Activated CD4-positive, alpha-beta T cell treated with anti-CD3 and anti-CD28 coated beads for 36 hours (primary cell): ENCODE data around the gene SERINC4. TPM values are rescaled to one million over a fixed set of nuclear protein-coding genes. Genes with fewer than 3 reads are reported as not detected.
A peak's percentile ranks its signal among the peaks of the same experiment; 100 is the strongest.
"Not testable (repeated sequence)": the region's sequence is repeated elsewhere in the genome, so short reads cannot be mapped to it uniquely, and the experiment has no call there.

Experiments used
- ATAC-seq: fragments of 200-7000 bp; cut with Tn5 transposase; one replicate; pipeline ENCODE4 v1.10.0; 2021; ENCODE audit warnings: mild to moderate bottlenecking, moderate library complexity
- CTCF ChIA-PET: fragments of 350-600 bp; sonication (Branson Sonifier 250); formaldehyde crosslinking; loops from one replicate; lab custom pipeline; 2021; ENCODE audit warnings: antibody characterized with exemption; lab: Charles Lee
- POLR2A ChIA-PET: fragments of 350-600 bp; sonication (Branson Sonifier 250); formaldehyde crosslinking; loops from one replicate; lab custom pipeline; 2021; ENCODE audit warnings: antibody characterized with exemption, inconsistent platforms; lab: Charles Lee
- DNase-seq: peaks from one replicate; pipeline ENCODE4 v3.0.0-alpha.2; 2020
- H3K27ac Mint-ChIP-seq: one replicate; pipeline ENCODE4 v1.8.0; 2021; ENCODE audit warnings: mixed read lengths
- H3K27me3 Mint-ChIP-seq: one replicate; pipeline ENCODE4 v1.8.0; 2021; ENCODE audit warnings: mixed read lengths
- H3K36me3 Mint-ChIP-seq: one replicate; pipeline ENCODE4 v1.8.0; 2021; ENCODE audit warnings: low read depth, mixed read lengths
- H3K4me1 Mint-ChIP-seq: one replicate; pipeline ENCODE4 v1.8.0; 2021; ENCODE audit warnings: mixed read lengths
- H3K4me3 Mint-ChIP-seq: one replicate; pipeline ENCODE4 v1.8.0; 2021; ENCODE audit warnings: mild to moderate bottlenecking, moderate library complexity, mixed read lengths
- H3K9me3 Mint-ChIP-seq: one replicate; pipeline ENCODE4 v1.8.0; 2021; ENCODE audit warnings: low read depth, mixed read lengths
- intact Hi-C, 2 experiments: fragments of 100-400 bp; cut with DNase I in 1 of 2; cut with micrococcal nuclease in 1 of 2; formaldehyde crosslinking; loops; one replicate each; pipeline versions ENCODE4 v1.14.2 to v1.15.1; 2022 to 2024; cut with DNase I, micrococcal nuclease
- total RNA-seq, 2 experiments: library from RNA; stranded (reverse); gene quantifications; one replicate each; pipeline ENCODE4 v1.2.3, GENCODE V29; 2021

The SERINC4 gene
- total RNA-seq, 2 experiments from 2014 or later, result 0.42 to 0.46 TPM

DNA sequence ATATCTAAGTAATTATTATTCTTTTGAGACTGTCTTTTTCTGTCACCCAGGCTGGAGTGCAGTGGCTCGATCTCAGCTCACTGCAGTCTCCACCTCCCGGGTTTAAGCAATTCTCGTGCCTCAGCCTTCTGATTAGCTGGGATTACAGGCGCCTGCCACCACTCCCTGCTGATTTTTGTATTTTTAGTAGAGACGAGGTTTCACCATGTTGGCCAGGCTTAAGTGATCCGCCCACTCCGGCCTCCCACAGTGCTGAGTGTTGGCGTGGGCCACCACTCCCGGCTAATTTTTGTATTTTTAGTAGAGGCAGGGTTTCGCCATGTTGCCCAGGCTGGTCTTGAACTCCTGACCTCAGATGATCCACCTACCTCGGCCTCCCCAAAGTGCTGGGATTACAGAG, 25.3 kb upstream of the SERINC4 start:
- H3K4me3 Mint-ChIP-seq, H3K27me3 Mint-ChIP-seq, H3K9me3 Mint-ChIP-seq, ATAC-seq: not testable (repeated sequence)
- Mint-ChIP-seq H3K36me3 (peaks cover 50% of the 10 kb centered on the region), H3K27ac (peak overlapping the region; percentile 99), H3K4me1 (peaks cover 57% of the 10 kb centered on the region)
- DNase-seq, result peak; percentile 16
- intact Hi-C loops, result loop anchor here (2.0 to 10.0 kb wide), 5 partner anchors 369 to 709 kb away; partner anchors contain the start of genes FRMD5 (in 2 of the 2), EIF3J (in 1 of the 2) and GOLM2 (in 1 of the 2)
- ChIA-PET POLR2A (interaction anchor here (0.7 to 1.6 kb wide), 6 partner anchors 12 to 463 kb away, joined by 4 to 18 read pairs (median 8); partner anchors contain the start of genes ELL3, GOLM2, HYPK and SERINC4), CTCF (interaction anchor here (0.9 to 1.3 kb wide), 3 partner anchors 32 to 55 kb away, joined by 4 to 6 read pairs (median 5); partner anchors contain the start of gene ELL3)

DNA sequence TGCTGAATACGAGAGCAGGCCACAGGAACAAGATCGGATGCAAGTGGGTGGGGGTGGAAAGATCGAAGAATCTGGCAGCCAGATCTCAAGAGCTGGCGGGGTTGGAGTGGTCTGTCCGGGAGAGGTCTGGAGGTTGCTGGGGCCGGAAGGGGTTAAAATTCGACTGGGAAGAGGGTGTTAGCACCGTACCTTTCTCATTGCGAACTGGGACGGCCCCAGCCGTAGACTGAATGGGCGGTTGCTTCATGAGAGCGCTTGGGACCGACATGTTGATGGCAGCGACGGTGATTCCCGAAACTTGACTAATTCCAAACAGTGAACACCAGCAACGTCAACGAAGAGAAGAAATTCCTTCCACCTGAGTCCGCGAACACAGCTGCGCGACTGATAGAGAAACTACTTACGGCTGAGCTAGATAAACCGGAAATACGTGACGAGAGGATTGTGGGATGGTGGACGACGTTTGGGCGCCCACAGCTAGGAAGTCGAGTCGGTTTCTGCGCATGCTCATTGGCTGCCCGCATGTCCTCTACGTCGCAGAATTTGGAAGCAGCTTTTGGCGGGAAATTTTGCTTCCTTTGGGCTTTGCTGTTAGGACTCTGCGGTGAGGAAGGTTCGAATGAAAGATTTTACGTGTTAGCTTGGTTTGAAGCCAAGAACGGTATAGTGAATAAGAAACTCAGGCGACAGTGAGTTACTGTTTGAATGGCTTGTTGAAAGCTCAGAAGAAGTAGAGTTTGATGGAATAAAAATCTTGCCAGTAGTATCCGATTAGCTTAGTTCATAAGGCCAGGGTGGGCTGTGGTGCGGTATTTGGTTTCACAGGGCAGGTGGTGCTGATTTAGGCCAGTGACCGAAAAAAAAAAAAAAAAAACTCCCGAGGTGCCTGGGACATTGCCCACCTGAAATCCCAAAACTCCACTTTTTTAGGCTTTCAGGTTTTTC, 24.6 kb upstream of the SERINC4 start, which contains the start of gene MFAP1:
MFAP1 (minus strand) TSS at position 389 of the 945 bp plus-strand sequence; CDS start at position 268, 121 bp downstream.
- no peaks in the 10 kb centered on the region for H3K9me3 Mint-ChIP-seq
- intact Hi-C loops, result loop anchor here (1.0 to 10.0 kb wide), 11 partner anchors 24 to 710 kb away; partner anchors contain the start of genes FRMD5 (in 2 of the 2), HYPK (in 2 of the 2), PDIA3 (in 2 of the 2) and SERF2 (in 2 of the 2)
- peak; percentile 95 for DNase-seq
- ChIA-PET POLR2A (interaction anchor here (0.7 to 1.6 kb wide), 7 partner anchors 13 to 464 kb away, joined by 3 to 18 read pairs (median 7); partner anchors contain the start of genes ELL3, GOLM2, HYPK and SERINC4), CTCF (interaction anchor here (0.6 to 1.3 kb wide), 7 partner anchors 30 to 1377 kb away, joined by 3 to 6 read pairs (median 3); partner anchors contain the start of gene ELL3)
- peaks cover 44% of the 10 kb centered on the region for H3K36me3 Mint-ChIP-seq
- H3K27ac Mint-ChIP-seq, result peak within 1 kb of the TSS; percentile 99
- ATAC-seq, result peak; percentile 85
- H3K4me1 Mint-ChIP-seq, result peaks cover 53% of the 10 kb centered on the region
- H3K4me3 Mint-ChIP-seq, result peak within 1 kb of the TSS; percentile 100
- H3K27me3 Mint-ChIP-seq, result no peaks in the 10 kb centered on the region

DNA sequence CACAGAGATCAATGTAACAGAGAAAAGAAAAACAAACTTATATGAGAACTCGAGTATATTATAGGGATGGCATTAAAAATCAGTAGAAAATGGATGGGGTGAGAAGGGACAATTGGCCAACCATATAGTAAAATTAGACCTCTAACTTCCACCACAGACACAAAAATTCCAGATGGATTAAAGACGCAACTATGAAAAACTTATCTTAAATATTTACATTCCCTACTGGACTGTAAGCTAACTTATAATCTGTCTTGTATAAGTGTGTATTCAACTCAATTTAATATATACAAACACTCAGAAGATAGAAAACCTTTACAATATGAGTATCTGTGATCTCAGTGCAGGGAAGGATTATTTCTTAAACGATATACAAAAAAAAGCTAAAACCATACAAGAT, 21.5 kb upstream of the SERINC4 start:
- H3K9me3 Mint-ChIP-seq, result no peaks in the 10 kb centered on the region
- POLR2A ChIA-PET, result interaction anchor here (0.6 kb wide), 1 partner anchor 625 kb away, joined by 5 read pairs; no protein-coding TSS in a partner anchor
- H3K4me1 Mint-ChIP-seq, result peaks cover 53% of the 10 kb centered on the region
- CTCF ChIA-PET, result interaction anchor here (1.4 to 2.1 kb wide), 2 partner anchors 27 to 45 kb away, joined by 4 to 7 read pairs; partner anchors contain the start of gene ELL3
- H3K27ac Mint-ChIP-seq, result peak overlapping the region; percentile 37
- intact Hi-C loops, result loop anchor here in 1 of 2 experiments (10.0 kb wide), 1 partner anchor 713 kb away; the partner anchor contains the start of gene EIF3J
- DNase-seq (no peak), ATAC-seq (no peak)
- peak overlapping the region; percentile 47 for H3K4me3 Mint-ChIP-seq
- H3K36me3 Mint-ChIP-seq, result peaks cover 36% of the 10 kb centered on the region
- H3K27me3 Mint-ChIP-seq, result no peaks in the 10 kb centered on the region

DNA sequence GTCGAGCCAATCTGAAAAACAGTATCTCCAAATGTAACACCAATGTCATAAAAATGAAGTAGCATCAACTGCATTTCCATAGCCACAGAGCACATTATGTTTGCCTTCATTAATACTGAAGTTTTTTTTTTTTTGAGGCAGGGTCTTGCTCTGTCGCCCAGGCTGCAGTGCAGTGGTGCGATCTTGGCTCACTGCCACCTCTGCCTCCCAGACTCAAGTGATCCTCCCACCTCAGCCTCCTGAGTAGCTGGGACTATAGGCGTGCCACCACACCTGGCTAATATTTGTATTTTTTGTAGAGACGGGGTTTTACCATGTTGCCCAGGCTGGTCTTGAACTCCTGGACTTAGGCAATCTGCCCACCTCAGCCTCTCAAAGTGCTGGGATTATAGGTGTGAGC, 15.0 kb upstream of the SERINC4 start:
- Mint-ChIP-seq H3K36me3 (peaks cover 54% of the 10 kb centered on the region), H3K4me1 (peaks cover 13% of the 10 kb centered on the region), H3K27ac (peak overlapping the region; percentile 68)
- POLR2A ChIA-PET, ATAC-seq, CTCF ChIA-PET, H3K4me3 Mint-ChIP-seq, intact Hi-C loops, DNase-seq, H3K9me3 Mint-ChIP-seq, H3K27me3 Mint-ChIP-seq: not testable (repeated sequence)

DNA sequence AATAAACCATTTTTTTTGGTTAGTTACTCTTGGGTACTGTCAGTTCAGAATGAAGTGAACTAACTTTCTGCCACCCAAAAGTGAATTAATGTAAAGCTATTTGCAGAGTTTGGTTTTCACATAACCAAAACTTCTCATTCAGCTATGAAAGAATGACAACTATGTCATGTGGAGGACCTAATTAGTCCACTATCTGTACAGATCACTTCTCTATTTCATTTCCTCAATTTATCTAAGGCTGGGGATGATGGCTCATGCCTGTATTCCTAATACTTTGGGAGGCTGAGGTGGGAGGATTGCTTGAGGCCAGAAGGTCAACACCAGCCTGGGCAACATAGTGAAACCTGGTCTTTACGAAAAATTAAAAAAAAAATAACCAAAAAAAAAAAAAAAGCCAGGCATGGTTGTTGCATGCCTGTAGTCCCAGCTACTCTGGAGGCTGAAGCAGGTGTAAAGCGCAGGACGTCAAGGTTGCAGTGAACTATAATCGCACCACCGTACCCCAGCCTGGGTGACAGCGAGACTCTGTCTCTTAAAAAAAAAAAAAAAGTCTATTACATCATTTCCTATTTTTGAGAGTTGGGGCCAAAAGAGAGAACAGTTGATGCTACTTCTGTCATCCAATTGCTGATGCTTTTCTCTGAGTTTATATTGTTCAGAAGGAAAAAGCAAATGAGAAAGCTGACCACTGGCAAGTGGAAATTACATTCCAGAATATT, 9.1 kb upstream of the SERINC4 start:
- CTCF ChIA-PET, result interaction anchor here (0.6 to 1.3 kb wide), 2 partner anchors 35 to 39 kb away, joined by 3 to 4 read pairs; no protein-coding TSS in a partner anchor
- H3K27me3 Mint-ChIP-seq, result no peaks in the 10 kb centered on the region
- peaks cover 76% of the 10 kb centered on the region for H3K36me3 Mint-ChIP-seq
- H3K4me3 Mint-ChIP-seq, result no peak overlapping the region
- DNase-seq, result no peak
- POLR2A ChIA-PET, result no interaction called here
- H3K4me1 Mint-ChIP-seq, result peaks cover 3% of the 10 kb centered on the region
- intact Hi-C loops, result no loop called here
- peak overlapping the region; percentile 82 for H3K27ac Mint-ChIP-seq
- no peaks in the 10 kb centered on the region for H3K9me3 Mint-ChIP-seq
- no peak for ATAC-seq

DNA sequence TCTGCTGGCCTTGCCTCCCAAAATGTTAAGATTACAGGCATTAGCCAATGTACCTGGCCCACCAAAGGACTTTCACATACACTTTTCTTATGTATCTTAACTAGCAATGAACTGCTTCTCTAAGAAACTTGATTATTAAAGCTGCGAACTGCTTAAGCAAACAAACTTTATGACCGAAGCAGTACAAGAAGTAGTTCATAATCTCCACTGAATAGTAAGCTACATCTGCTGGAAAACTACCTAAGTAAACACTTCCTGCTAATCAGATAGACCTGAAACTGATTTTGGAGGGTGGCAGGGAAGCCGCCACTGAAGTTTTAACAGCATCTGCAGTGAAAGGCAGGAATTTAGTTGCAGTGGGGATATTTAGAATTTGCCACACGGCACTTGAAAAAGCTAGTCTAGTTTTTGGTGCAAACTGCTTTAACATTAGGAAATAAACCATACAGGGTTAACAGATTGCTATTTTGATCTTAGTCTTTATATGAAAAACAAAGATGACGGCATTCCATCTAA, 8.5 kb upstream of the SERINC4 start:
- intact Hi-C loops, result no loop called here
- Mint-ChIP-seq H3K4me3 (no peak overlapping the region), H3K27ac (no peak overlapping the region), H3K36me3 (peaks cover 71% of the 10 kb centered on the region), H3K9me3 (no peaks in the 10 kb centered on the region), H3K27me3 (no peaks in the 10 kb centered on the region), H3K4me1 (peaks cover 3% of the 10 kb centered on the region)
- DNase-seq, result no peak
- no peak for ATAC-seq
- CTCF ChIA-PET, result interaction anchor here (1.3 kb wide), 1 partner anchor 39 kb away, joined by 4 read pairs; no protein-coding TSS in a partner anchor
- POLR2A ChIA-PET, result no interaction called here

DNA sequence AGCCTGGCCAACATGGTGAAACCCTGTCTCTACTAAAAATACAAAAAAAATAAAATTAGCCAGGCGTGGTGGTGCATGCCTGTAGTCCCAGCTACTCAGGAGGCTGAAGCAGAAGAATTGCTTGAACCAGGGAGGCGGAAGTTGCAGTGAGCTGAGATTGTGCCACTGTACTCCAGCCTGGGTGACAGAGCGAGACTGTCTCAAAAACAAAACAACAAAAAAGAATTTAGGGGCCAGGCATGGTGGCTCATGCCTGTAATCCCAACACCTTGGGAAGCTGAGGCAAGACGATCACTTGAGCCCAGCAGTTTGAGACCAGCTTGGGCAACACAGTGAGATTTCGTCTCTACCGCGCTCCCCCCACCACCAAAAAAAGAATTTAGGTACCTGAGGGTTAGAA, 2.7 kb upstream of the SERINC4 start:
- H3K27ac Mint-ChIP-seq, H3K27me3 Mint-ChIP-seq, ATAC-seq, intact Hi-C loops, DNase-seq, H3K9me3 Mint-ChIP-seq, H3K4me3 Mint-ChIP-seq: not testable (repeated sequence)
- H3K4me1 Mint-ChIP-seq, result peaks cover 36% of the 10 kb centered on the region
- ChIA-PET POLR2A (interaction anchor here (1.3 kb wide), 1 partner anchor 29 kb away, joined by 4 read pairs; no protein-coding TSS in a partner anchor), CTCF (interaction anchor here (0.8 to 1.3 kb wide), 2 partner anchors 10 to 25 kb away, joined by 4 read pairs; no protein-coding TSS in a partner anchor)
- peaks cover 73% of the 10 kb centered on the region for H3K36me3 Mint-ChIP-seq

DNA sequence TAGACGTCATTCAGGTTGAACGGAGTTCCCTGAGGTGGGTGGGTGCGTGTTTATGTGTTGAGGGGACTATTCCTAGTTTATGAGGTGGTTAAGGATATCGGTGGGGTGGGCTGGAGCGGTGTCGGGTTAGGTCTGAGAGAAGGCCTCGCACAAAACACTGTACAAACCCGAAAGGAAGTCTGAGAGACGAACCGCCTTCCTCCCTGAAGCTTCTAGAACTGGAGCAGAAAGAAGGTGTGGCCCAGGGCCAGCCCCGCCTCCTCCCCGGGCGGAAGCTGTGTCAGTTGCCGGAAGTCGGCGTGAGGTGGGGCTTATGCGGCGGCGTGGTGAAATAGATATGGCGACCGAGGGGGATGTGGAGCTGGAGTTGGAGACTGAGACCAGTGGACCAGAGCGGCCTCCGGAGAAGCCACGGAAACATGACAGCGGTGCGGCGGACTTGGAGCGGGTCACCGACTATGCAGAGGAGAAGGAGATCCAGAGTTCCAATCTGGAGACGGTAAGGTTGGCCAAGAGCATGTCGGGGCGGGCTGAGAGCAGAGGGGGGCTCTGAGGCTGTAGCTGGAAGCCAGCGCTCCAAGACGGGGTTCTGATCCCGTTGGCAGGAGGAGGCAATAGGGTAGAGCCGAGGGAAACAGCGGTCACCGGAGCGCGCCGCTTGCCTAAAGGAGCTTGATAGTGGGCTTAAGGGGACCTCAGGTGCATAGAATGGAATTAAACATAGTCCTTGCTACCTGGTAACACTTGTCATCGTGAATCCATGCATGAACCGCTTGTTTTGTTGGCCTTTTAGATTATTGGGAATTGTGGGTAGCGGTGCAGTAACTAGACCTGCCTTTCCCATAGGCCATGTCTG, 494 bp upstream of the SERINC4 start, which contains the start of gene HYPK:
HYPK (plus strand) TSS at position 314 of the 856 bp plus-strand sequence; CDS start at position 338, 24 bp downstream.
- intact Hi-C loops, result loop anchor here (1.0 to 2.0 kb wide), 3 partner anchors 8 to 470 kb away; partner anchors contain the start of genes MFAP1 (in 2 of the 2), SERF2 (in 2 of the 2) and LCMT2 (in 1 of the 2)
- Mint-ChIP-seq H3K9me3 (no peaks in the 10 kb centered on the region), H3K36me3 (peaks cover 70% of the 10 kb centered on the region), H3K4me3 (peak within 1 kb of the TSS; percentile 85), H3K27ac (peak within 1 kb of the TSS; percentile 98), H3K4me1 (peaks cover 43% of the 10 kb centered on the region), H3K27me3 (no peaks in the 10 kb centered on the region)
- ATAC-seq, result peak; percentile 97
- CTCF ChIA-PET, result interaction anchor here (0.7 to 1.5 kb wide), 6 partner anchors 12 to 30 kb away, joined by 3 to 5 read pairs (median 4); partner anchors contain the start of gene ELL3
- peak; percentile 95 for DNase-seq
- POLR2A ChIA-PET, result interaction anchor here (0.6 to 1.5 kb wide), 7 partner anchors 9 to 32 kb away, joined by 3 to 15 read pairs (median 6); partner anchors contain the start of genes ELL3, MFAP1, SERF2 and WDR76

DNA sequence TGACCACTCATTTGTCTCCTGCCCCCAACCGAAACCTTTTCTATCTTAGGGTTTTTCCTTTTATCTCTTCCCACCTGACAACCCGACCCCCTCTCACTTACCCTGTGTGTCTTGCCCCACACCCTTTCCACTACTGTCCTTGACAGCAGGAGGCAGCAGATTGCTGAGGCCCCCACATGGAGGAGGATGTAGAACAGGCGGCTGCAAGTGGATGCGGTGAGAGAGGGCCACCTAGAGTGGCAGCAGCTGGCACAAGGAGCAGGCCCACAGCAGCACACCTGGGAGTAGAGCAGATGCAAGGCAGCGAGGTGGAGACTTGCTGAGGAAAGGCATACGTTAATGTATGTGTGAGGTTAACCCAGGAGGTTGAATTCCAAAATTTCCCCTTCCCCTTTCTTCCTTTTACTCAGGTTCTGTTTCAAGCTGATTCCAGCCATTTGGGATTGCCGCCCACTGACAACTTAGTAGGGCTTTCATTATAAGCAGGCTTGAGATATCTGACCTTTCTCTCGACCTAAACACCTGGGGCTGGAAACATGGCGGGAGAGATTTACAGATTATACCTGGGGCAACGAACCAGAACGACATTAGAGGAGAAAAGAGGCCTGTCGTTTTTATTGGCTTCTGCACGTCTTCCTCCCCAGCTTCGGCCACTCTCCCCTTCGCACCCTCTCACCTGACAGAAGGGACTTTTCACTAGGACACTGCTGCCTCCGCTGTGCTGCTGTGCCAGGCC, 643 bp downstream of the SERINC4 start:
- CTCF ChIA-PET, result interaction anchor here (1.3 to 1.5 kb wide), 3 partner anchors 23 to 27 kb away, joined by 4 to 5 read pairs (median 4); partner anchors contain the start of gene ELL3

More for the DNA sequence above, 643 bp downstream of the SERINC4 start:
- Mint-ChIP-seq H3K36me3 (peaks cover 72% of the 10 kb centered on the region), H3K9me3 (no peaks in the 10 kb centered on the region), H3K27ac (peak overlapping the region; percentile 98), H3K27me3 (no peaks in the 10 kb centered on the region), H3K4me3 (peak overlapping the region; percentile 85), H3K4me1 (peaks cover 53% of the 10 kb centered on the region)
- POLR2A ChIA-PET, result interaction anchor here (1.3 to 1.4 kb wide), 2 partner anchors 22 to 28 kb away, joined by 6 to 12 read pairs; partner anchors contain the start of genes ELL3 and WDR76
- peak; percentile 17 for DNase-seq
- no peak for ATAC-seq
- intact Hi-C loops, result no loop called here
